Mesendoderm (in vitro differentiated cells): Measurements from ENCODE around the gene CCDC83. TPM values are rescaled to one million over a fixed set of nuclear protein-coding genes. Genes with fewer than 3 reads are reported as not detected.
A peak's percentile ranks its signal among the peaks of the same experiment; 100 is the strongest.

Source experiments
- DNase-seq: peaks from one replicate; pipeline ENCODE4 v3.0.0; 2013
- H2AK5ac ChIP-seq: 2 replicates; pipeline ENCODE4 v1.6.1; 2013; ENCODE audit warnings: low read length, inconsistent platforms
- H2BK120ac ChIP-seq: 2 replicates; pipeline ENCODE4 v1.6.1; 2013; ENCODE audit warnings: low read depth, mild to moderate bottlenecking, low read length, moderate library complexity, mixed read lengths
- H2BK15ac ChIP-seq: replicated peaks from 2 replicates; pipeline ENCODE4 v1.6.1; 2013; ENCODE audit warnings: low read depth, mild to moderate bottlenecking, moderate library complexity
- H2BK5ac ChIP-seq: 2 replicates; pipeline ENCODE4 v1.6.1; 2013; ENCODE audit warnings: low read length, inconsistent platforms
- H3K18ac ChIP-seq: 2 replicates; pipeline ENCODE4 v1.6.1; 2013; ENCODE audit warnings: mild to moderate bottlenecking, low read length, mixed read lengths
- H3K23ac ChIP-seq: one replicate; pipeline ENCODE4 v1.6.1; 2013; ENCODE audit warnings: low read length
- H3K27ac ChIP-seq: 2 replicates; pipeline ENCODE4 v1.5.1; 2013; ENCODE audit warnings: low read depth, mild to moderate bottlenecking, inconsistent platforms, low read length, moderate library complexity
- H3K27me3 ChIP-seq: 2 replicates; pipeline ENCODE4 v1.6.1; 2013; ENCODE audit warnings: low read length, control low read depth, mild to moderate bottlenecking, inconsistent platforms; ENCODE audit not compliant: insufficient read depth, poor library complexity
- H3K36me3 ChIP-seq: 2 replicates; pipeline ENCODE4 v1.6.1; 2013; ENCODE audit warnings: low read length, inconsistent platforms; ENCODE audit not compliant: control insufficient read depth, insufficient read depth
- H3K4ac ChIP-seq: one replicate; pipeline ENCODE4 v1.6.1; 2013; ENCODE audit warnings: low read depth, mild to moderate bottlenecking, low read length, moderate library complexity
- H3K4me1 ChIP-seq: 2 replicates; pipeline ENCODE4 v1.6.1; 2013; ENCODE audit warnings: low read depth, low read length, inconsistent platforms; ENCODE audit not compliant: control insufficient read depth
- H3K4me2 ChIP-seq: 2 replicates; pipeline ENCODE4 v1.6.1; 2013; ENCODE audit warnings: low read length
- H3K4me3 ChIP-seq: 2 replicates; pipeline ENCODE4 v1.5.1; 2013; ENCODE audit warnings: mild to moderate bottlenecking, low read length
- H3K56ac ChIP-seq: one replicate; pipeline ENCODE4 v1.6.1; 2013; ENCODE audit warnings: low read length
- H3K79me1 ChIP-seq: 2 replicates; pipeline ENCODE4 v1.6.1; 2013; ENCODE audit warnings: low read length, inconsistent platforms
- H3K79me2 ChIP-seq: 2 replicates; pipeline ENCODE4 v1.6.1; 2013; ENCODE audit warnings: mild to moderate bottlenecking, low read length; ENCODE audit not compliant: control insufficient read depth, insufficient read depth
- H3K9ac ChIP-seq: 2 replicates; pipeline ENCODE4 v1.6.1; 2013; ENCODE audit warnings: low read length, inconsistent platforms
- H4K5ac ChIP-seq: one replicate; pipeline ENCODE4 v1.6.1; 2013; ENCODE audit warnings: low read length
- H4K8ac ChIP-seq: one replicate; pipeline ENCODE4 v1.6.1; 2013; ENCODE audit warnings: low read depth, mild to moderate bottlenecking, control low read depth, low read length, moderate library complexity
- WGBS: extraction: QIAGEN DNeasy Blood & Tissue Kit; methylation state at CpG from one replicate; pipeline ENCODE4 v1.1.7; 2013; ENCODE audit warnings: low lambda C conversion rate, missing lambda C conversion rate; ENCODE audit not compliant: insufficient coverage; ENCODE audit errors: extremely low coverage; 5-methylcytosine and 5-hydroxymethylcytosine counted together
- polyA plus RNA-seq, 2 experiments: library from polyadenylated mRNA; stranded (reverse); fragments of 200-250 nt; gene quantifications; one replicate each; pipeline ENCODE4 v1.2.3, GENCODE V29; 2013

CCDC83 gene
- not detected for polyA plus RNA-seq (2013, experiment 1 of 2)
- not detected for polyA plus RNA-seq (2013, experiment 2 of 2)

GRCh38 chr11:85855341-85855656 is at the start of gene CCDC83:
TSS of gene CCDC83 (plus strand) at chr11:85855383. CDS start at chr11:85865124, 9,741 bp downstream.
- Histone ChIP-seq H4K5ac (peak within 1 kb of the TSS; percentile 87), H3K56ac (peak within 1 kb of the TSS; percentile 97), H4K8ac (no peak within 1 kb of the TSS), H3K9ac (peak within 1 kb of the TSS; percentile 95), H3K4ac (peak within 1 kb of the TSS; percentile 19), H3K4me3 (peak within 1 kb of the TSS; percentile 56), H2BK5ac (peak within 1 kb of the TSS; percentile 93), H2AK5ac (no peak within 1 kb of the TSS), H3K23ac (no peak within 1 kb of the TSS), H3K79me2 (no peaks in the 10 kb centered on the region), H3K27me3 (no peaks in the 10 kb centered on the region), H2BK120ac (no peak within 1 kb of the TSS), H3K36me3 (no peaks in the 10 kb centered on the region), H3K4me2 (peak within 1 kb of the TSS; percentile 92), H3K18ac (peak within 1 kb of the TSS; percentile 85), H3K79me1 (no peaks in the 10 kb centered on the region), H3K27ac (peak within 1 kb of the TSS; percentile 63), H2BK15ac (no peak within 1 kb of the TSS), H3K4me1 (peaks cover 3% of the 10 kb centered on the region)
- no CpG with 5 or more reads among the region's 13 CpGs for WGBS
- DNase-seq = peak; percentile 81

- H3K79me1 ChIP-seq = no peaks in the 10 kb centered on the region
- no peaks in the 10 kb centered on the region for H3K27me3 ChIP-seq
- no peaks in the 10 kb centered on the region for H3K79me2 ChIP-seq
- no peak for DNase-seq
- H3K4ac ChIP-seq = no peak overlapping the region
- no peak overlapping the region for H3K27ac ChIP-seq
- H3K23ac ChIP-seq = no peak overlapping the region
- no peak overlapping the region for H3K4me2 ChIP-seq
- H3K56ac ChIP-seq = no peak overlapping the region
- peaks cover 2% of the 10 kb centered on the region for H3K4me1 ChIP-seq
- H4K5ac ChIP-seq = no peak overlapping the region
- no peak overlapping the region for H2BK120ac ChIP-seq
- H2BK15ac ChIP-seq = no peak overlapping the region
- H4K8ac ChIP-seq = no peak overlapping the region
- no peaks in the 10 kb centered on the region for H3K36me3 ChIP-seq
- WGBS = no CpG with 5 or more reads among the region's 1 CpG
- no peak overlapping the region for H3K9ac ChIP-seq
- H3K18ac ChIP-seq = no peak overlapping the region
- H3K4me3 ChIP-seq = no peak overlapping the region
- no peak overlapping the region for H2BK5ac ChIP-seq
- no peak overlapping the region for H2AK5ac ChIP-seq
Observed at GRCh38 chr11:85805387-85805786, 49.8 kb upstream of the CCDC83 start.

DNA sequence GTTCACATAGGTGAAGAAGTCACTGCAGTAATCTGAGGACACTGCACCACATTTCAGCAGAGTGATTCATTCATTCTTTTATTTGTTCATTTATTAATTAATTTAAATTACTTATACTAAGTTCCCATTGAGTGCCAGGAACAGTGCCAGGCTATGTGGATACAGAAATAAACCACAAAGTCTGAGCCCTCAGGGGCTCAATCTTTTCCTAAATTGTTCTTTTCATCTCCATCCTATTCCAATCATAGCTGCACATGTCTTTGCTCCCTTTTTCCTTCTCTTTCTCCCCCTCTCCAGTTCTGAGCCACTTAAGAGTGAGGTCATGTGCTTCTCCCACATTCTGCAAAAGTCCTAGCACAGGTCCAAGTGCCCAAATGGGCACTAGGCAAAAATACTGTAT is 49.2 kb upstream of the CCDC83 start:
- Histone ChIP-seq H3K27me3 (no peaks in the 10 kb centered on the region), H3K9ac (no peak overlapping the region), H2BK5ac (no peak overlapping the region), H3K18ac (no peak overlapping the region), H4K8ac (no peak overlapping the region), H4K5ac (no peak overlapping the region), H2AK5ac (no peak overlapping the region), H3K56ac (no peak overlapping the region), H2BK15ac (no peak overlapping the region), H3K4ac (no peak overlapping the region), H3K23ac (no peak overlapping the region), H3K4me2 (no peak overlapping the region), H3K36me3 (no peaks in the 10 kb centered on the region), H3K4me3 (no peak overlapping the region), H2BK120ac (no peak overlapping the region), H3K27ac (no peak overlapping the region), H3K4me1 (peaks cover 2% of the 10 kb centered on the region), H3K79me2 (no peaks in the 10 kb centered on the region), H3K79me1 (no peaks in the 10 kb centered on the region)
- DNase-seq = no peak

GRCh38 chr11:85806876-85807275 is 48.3 kb upstream of the CCDC83 start:
- no CpG with 5 or more reads among the region's 2 CpGs for WGBS

DNA sequence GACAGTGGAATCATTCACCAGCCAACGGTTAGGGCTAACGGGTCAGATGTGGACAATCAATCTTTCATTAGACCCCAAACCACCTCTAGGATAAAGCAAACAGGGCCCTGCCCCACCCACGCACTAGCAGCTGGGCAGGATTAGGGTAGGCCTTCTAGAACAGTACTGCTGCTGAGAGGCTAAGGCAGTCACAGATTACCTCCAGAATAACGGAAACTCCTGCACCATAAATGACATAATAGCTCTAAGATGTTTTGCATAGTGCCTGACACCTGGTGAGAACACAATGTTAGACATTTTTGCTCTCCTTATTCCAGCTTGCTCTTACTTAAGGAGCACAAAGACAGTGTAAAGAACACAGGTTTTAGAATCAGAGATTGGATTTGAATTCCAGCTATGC is 46.0 kb upstream of the CCDC83 start:
- Histone ChIP-seq H3K4ac (no peak overlapping the region), H2AK5ac (no peak overlapping the region), H3K9ac (no peak overlapping the region), H3K4me3 (no peak overlapping the region), H2BK15ac (no peak overlapping the region), H3K27me3 (no peaks in the 10 kb centered on the region), H3K27ac (no peak overlapping the region), H2BK5ac (no peak overlapping the region), H3K36me3 (no peaks in the 10 kb centered on the region), H3K79me2 (no peaks in the 10 kb centered on the region), H3K56ac (no peak overlapping the region), H3K23ac (no peak overlapping the region), H4K8ac (no peak overlapping the region), H2BK120ac (no peak overlapping the region), H3K4me2 (no peak overlapping the region), H3K79me1 (no peaks in the 10 kb centered on the region), H3K4me1 (peaks cover 2% of the 10 kb centered on the region), H3K18ac (no peak overlapping the region), H4K5ac (no peak overlapping the region)
- no peak for DNase-seq
- WGBS = no CpG with 5 or more reads among the region's 4 CpGs

More at GRCh38 chr11:85806876-85807275, 48.3 kb upstream of the CCDC83 start:
- H2BK15ac ChIP-seq = no peak overlapping the region
- peaks cover 2% of the 10 kb centered on the region for H3K4me1 ChIP-seq
- no peak overlapping the region for H3K4ac ChIP-seq
- H3K4me2 ChIP-seq = no peak overlapping the region
- no peaks in the 10 kb centered on the region for H3K27me3 ChIP-seq
- H3K79me2 ChIP-seq = no peaks in the 10 kb centered on the region
- H3K9ac ChIP-seq = no peak overlapping the region
- no peak overlapping the region for H2BK5ac ChIP-seq
- no peak overlapping the region for H3K27ac ChIP-seq
- H3K79me1 ChIP-seq = no peaks in the 10 kb centered on the region
- DNase-seq = no peak
- H3K4me3 ChIP-seq = no peak overlapping the region
- no peak overlapping the region for H3K23ac ChIP-seq
- H3K56ac ChIP-seq = no peak overlapping the region
- H4K5ac ChIP-seq = no peak overlapping the region
- no peak overlapping the region for H3K18ac ChIP-seq
- no peaks in the 10 kb centered on the region for H3K36me3 ChIP-seq
- H2AK5ac ChIP-seq = no peak overlapping the region
- H2BK120ac ChIP-seq = no peak overlapping the region
- H4K8ac ChIP-seq = no peak overlapping the region

DNA sequence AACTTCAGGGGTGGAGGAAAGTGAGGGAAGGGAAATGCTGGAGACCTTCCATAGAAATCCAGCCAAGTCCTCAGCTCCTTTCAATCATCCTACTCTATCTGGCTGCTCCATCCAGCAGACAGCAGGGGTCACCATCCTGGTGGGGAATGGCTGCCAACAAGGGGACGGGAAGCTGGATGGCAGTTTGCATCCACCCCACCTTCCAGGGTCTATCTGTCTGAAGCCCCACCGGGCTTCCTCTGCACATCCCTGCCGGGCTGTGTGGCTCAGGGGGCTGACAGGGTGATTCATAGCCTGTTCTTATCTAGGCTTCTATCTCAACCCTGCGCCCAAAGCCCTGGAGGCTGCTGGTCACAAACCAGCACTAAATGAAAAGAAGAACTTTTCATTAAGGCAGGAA is 45.3 kb upstream of the CCDC83 start:
- Histone ChIP-seq H3K79me2 (no peaks in the 10 kb centered on the region), H3K4ac (no peak overlapping the region), H3K4me1 (peaks cover 2% of the 10 kb centered on the region), H2BK120ac (no peak overlapping the region), H2AK5ac (no peak overlapping the region), H3K27me3 (no peaks in the 10 kb centered on the region), H3K23ac (no peak overlapping the region), H3K4me2 (peak overlapping the region; percentile 37), H3K27ac (no peak overlapping the region), H3K9ac (no peak overlapping the region), H3K36me3 (no peaks in the 10 kb centered on the region), H4K8ac (no peak overlapping the region), H3K79me1 (no peaks in the 10 kb centered on the region), H3K4me3 (no peak overlapping the region), H2BK15ac (no peak overlapping the region), H2BK5ac (no peak overlapping the region), H3K18ac (no peak overlapping the region), H3K56ac (no peak overlapping the region), H4K5ac (no peak overlapping the region)
- peak; percentile 75 for DNase-seq
- WGBS = no CpG with 5 or more reads among the region's 4 CpGs
